HG03342 (cell line): ENCODE data around the gene GPRC5D.

Experiments
- ATAC-seq: cut with Tn5 transposase; IDR thresholded peaks from one replicate; pipeline ENCODE4 v1.9.1; 2021; ENCODE audit warnings: mild to moderate bottlenecking, moderate library complexity; ENCODE audit not compliant: unreplicated experiment

The GPRC5D gene

DNA sequence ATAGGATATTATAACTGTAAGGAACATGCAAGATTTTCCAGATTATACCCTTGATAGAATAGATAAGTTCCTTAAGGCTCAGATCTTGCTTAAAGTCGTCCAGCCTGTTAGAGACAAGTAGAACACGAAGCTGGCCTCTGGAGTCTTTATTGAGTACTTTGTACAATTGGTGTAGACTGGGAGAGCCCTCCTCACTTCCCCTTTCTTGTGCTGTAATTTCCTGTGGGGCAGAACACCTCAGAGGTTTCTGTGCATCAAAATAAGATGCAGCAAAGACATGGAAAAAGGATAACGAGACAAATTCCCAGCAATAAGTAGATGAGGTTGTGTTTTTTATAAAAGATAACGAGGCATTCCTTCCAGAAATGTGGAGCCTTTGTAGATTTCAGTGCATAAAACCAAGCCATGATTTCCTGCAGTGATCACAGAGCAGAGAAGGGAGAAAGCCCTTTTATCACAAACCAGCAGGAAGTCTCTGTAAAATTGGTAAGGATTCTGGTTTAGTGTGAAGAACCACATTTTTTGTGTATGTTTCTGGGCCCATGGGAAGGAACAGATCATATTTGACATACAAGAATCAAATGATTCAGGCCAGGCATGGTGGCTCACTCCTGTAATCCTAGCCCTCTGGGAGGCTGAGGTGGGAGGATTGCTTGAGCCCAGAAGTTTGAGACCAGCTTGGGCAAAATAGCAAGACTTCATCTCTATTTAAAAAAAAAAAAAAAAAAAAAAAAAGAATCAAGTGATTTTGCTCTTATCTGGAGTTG lies 42.6 kb downstream of the GPRC5D start:
- peak; percentile 73 for ATAC-seq

DNA sequence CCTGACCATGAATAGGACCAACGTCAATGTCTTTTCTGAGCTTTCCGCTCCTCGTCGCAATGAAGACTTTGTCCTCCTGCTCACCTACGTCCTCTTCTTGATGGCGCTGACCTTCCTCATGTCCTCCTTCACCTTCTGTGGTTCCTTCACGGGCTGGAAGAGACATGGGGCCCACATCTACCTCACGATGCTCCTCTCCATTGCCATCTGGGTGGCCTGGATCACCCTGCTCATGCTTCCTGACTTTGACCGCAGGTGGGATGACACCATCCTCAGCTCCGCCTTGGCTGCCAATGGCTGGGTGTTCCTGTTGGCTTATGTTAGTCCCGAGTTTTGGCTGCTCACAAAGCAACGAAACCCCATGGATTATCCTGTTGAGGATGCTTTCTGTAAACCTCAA lies 43.3 kb downstream of the GPRC5D start:
- no peak for ATAC-seq

DNA sequence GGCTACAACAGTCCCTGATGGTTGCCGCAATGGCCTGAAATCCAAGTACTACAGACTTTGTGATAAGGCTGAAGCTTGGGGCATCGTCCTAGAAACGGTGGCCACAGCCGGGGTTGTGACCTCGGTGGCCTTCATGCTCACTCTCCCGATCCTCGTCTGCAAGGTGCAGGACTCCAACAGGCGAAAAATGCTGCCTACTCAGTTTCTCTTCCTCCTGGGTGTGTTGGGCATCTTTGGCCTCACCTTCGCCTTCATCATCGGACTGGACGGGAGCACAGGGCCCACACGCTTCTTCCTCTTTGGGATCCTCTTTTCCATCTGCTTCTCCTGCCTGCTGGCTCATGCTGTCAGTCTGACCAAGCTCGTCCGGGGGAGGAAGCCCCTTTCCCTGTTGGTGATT lies 43.7 kb downstream of the GPRC5D start:
- no peak for ATAC-seq

DNA sequence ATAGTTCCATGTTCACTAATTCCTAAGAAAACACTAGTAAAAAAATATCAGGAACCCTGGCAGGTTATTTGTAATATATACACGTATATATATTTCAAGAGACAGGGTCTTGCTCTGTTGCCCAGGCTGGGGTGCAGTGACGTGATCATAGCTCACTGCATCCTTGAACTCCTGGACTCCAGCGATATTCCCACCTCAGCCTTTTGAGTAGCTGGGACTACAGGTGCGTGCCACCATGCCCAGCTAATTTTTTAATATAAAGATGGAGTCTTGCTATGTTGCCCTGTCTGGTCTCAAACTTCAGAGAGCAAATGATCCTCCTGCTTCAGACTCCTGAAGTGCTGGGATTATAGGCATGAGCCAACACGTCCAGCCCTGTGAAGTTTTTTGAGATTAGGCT lies 44.4 kb downstream of the GPRC5D start:
- no peak for ATAC-seq

DNA sequence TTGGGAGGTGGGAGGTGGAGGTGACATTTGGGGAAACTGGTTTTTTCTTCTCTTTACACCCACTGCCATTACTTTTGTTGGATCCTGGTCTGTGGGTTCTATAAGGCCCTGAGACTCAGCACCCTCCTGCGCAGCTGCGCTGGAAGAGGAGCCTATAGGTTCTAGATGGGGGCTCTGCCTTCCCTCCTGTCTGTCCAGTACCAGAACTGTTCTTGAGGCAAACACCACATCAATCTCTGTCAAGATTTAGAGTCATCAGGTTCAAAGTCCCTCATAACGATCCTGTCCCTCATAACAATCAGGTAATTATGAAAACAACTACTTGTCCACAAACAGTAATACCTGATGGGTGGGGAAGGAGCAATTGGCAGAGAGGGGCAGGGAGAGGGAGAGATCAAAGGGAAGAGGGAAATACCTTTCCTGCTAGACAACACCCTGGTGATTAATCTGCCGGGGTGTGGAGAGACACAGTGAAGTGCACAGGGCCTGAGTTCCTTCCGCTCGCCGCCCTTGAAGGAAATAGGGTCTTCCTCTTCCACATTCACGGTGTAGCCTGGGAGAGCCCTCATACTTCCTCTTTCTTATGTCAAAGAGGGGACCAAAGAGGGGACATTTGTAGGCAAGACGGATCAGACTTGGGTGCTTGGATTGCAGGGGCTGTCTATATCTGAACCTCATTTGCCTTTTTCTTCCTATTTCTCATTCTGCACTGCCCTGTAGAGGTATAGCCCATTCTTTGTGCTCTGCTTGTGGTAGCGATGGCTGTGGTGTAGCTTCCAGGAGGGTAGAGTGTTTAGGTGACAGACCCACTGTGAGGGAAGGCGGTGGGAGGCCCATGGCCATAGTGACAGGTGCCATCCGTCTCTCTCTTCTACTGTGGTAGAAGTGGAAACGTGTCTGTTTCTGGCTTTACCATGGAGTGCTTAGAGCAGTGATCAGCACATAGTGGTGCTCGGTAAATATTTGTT lies 48.0 kb downstream of the GPRC5D start:
- ATAC-seq = no peak

DNA sequence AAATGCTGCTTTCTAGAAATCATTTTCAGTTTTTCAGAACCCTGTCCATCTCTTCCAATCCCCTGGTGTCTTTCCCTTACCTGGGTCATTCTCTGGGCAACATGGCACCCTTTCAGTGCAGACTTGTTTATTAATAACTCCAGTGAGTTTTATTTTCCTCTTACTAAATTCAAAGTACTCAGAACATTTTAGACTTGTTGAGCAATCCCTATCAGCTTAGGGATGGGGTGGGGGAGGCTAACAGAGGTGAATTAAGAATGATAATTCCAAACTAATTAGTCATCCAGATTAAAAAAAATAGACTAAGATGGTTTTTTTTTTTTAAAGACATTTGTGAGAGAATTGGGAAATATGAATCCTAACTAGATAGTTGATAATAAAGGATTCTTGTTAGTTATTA lies 49.9 kb downstream of the GPRC5D start:
- no peak for ATAC-seq

DNA sequence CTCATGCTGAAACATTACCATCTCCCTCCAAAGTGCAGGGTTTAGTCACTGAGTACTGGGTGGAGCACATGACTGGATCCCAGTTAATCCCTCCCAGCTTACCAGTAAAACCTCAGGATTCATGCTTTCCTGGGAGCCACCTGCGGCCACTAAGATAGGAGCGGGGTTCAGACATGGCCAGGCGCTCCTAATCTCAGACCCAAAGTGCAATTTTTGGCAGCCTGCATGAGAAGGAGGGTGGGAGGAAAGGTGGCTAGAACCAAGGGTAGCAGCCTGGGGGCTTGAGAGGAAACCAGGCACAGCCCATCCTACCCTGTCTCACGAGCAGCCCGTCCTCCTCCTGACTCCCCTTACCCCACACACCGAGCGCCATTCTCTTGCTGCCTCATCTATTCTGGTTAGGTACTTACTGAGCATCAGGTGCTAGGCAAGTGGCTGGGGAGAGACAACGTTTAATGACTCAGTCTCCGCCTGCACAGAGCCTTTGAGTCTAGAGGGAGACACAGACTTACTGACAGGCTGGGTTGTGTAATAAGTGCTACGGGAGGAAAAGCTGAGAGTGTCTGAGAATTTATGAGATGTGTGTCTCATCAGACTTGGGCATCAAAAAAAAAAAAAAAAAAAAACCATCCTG lies 50.7 kb downstream of the GPRC5D start:
- no peak for ATAC-seq

DNA sequence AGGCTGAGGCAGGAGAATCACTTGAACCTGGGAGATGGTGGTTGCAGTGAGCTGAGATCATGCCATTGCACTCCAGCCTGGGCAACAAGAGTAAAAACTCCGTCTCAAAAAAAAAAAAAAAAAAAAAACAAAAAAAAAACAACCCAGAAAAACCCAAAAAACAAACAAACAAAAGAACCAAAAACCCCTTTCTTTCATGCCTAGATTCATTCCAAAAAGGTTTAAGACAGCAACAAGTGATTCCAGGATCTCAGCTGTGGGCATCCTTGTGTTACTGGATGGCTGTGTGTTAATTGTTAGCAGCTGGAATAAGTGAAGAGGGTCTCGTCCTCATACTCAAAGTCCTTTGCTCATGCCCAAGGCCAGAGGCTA lies 51.2 kb downstream of the GPRC5D start:
- no peak for ATAC-seq

DNA sequence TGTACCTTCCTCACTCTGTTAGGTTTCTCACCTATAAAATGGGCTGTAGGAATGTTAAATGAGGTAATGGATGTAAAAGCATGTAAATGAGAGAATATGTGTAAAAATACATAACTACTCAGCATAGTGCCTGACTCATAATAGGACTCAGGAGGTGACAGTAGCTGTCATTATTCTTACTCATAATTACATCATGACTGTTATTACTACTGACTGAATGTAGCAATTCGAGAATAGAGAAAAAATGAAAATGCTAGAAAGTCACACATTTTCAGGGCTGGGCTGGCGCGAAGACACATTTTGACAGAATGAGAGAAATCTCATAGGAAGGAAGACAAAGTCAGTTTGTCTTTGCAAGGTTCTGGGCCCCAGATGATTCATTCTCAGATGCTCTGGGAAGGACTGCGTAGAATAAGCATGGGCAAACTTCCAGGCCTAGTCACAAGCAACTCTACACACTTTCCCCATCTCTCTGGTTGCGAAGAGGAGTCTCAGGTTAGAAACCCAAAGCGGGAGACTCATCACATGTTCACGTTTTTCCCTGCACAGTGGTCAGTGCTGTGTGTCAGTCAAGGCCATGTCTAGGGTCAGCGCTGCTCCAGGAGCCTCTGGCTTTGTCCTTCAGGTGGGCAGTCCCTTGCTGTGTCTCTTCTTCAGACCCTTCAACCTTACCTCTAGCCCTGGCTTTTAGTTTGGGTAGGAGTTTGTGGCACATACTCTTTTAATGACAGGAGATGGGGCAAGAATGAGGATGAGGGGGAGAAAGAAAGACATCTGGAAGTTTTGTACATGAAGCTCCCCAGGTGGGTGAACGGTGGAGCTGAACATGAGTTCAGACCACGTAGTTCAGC lies 52.2 kb downstream of the GPRC5D start:
- peak; percentile 66 for ATAC-seq

DNA sequence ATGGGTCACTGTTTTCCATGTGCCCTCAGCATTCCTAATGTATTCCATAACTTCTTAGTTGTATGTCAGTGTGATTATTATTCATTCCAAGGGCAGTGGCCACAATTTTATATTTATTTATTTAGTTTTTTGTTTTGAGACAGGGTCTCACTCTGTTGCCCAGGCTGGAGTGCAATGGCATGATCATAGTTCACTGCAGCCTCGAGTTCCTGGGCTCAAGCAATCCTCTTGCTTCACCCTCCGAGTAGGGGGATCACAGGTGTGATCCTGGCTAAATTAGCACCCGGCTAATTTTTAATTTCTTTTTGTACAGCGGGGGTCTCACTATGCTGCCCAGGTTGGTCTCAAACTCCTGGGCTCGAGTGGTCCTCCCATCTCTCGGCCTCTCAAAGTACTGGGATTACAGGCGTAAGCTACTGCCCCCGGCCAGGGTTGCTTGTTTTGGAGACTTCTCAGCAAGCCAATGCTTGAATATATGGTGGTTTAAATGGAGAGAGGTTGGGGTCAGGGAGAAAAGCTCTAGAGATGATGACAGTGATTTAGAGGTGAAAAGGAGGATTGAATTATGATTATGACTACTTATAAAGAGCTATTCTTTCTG lies 53.0 kb downstream of the GPRC5D start:
- no peak for ATAC-seq

DNA sequence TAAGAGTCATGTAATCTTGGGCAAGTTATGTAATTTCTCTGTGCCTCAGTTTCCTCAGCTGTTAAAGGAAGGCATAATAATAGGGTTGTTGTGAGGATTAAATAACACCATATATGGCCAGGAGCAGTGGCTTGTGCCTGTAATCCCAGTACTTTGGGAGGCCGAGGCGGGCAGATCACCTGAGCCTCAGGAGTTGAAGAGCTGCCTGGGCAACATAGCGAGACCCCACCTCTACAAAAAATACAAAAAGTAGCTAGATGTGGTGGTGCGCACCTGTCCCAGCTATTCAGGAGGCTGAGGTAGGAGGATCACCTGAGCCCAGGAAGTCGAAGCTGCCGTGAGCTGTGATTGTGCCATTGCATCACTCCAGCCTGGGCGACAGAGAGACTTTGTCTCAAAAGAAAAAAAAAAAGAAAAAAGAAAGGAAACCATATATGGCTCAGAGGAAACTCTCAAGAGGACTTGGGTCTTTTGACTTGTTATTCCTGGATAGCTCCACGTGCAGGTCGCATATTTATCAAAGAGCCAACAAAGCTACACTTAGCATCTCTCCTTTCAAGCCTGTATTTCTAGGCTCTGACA lies 53.7 kb downstream of the GPRC5D start:
- ATAC-seq = no peak

DNA sequence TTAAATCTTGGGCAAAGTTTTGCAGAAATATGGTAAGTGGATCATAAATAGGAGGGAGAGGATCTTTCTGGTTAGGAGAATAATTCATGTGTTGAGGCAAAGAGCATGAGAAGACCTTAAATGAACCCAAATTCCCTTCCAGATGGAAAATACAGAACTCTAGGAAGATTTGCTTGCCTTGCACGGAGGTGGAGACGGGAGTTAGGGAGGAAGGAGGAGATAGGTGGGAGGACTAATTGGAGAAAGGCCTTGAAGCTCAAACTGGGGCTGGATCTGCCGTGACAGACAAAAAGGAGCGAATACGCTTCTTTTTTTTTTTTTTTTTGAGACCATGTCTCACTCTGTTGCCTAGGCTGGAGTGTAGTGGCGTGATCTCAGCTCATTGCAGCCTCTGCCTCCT lies 54.7 kb downstream of the GPRC5D start:
- no peak for ATAC-seq

DNA sequence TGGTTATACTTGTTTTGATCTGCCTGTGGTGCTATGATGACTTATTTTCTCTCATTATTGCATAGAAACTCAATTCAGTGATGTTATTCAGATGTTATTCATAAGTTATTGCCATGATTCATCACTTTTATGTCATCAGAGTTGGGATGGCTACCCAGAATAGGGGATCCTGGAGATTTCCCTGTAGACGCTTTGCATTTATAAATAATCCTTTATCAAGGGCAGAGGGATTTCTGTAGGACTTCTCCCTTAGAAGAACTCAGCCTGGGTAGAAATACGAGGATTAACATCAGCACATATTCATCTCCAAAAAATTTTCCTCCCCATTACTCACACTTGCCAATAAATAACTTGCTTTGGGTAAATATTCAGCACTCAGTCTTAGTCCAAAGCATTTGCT lies 55.7 kb downstream of the GPRC5D start:
- ATAC-seq = no peak

DNA sequence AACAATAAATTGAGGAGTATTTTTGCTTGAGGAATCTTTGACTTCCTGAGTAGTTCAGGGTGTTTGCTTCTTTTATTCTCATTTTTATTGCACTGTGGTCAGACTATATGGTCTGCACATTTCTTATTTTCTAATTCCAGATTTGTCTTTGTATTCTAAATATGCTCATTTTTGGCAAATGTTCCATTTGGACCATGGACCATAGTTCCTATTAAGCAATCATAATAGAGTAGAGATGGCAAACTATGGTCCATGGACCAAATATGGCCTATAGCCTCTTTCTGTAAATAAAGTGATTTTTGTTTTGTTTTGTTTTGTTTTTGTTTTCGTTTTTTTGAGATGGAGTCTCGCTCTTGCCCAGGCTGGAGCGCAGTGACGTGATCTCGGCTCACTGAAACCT lies 58.5 kb downstream of the GPRC5D start:
- ATAC-seq = no peak

DNA sequence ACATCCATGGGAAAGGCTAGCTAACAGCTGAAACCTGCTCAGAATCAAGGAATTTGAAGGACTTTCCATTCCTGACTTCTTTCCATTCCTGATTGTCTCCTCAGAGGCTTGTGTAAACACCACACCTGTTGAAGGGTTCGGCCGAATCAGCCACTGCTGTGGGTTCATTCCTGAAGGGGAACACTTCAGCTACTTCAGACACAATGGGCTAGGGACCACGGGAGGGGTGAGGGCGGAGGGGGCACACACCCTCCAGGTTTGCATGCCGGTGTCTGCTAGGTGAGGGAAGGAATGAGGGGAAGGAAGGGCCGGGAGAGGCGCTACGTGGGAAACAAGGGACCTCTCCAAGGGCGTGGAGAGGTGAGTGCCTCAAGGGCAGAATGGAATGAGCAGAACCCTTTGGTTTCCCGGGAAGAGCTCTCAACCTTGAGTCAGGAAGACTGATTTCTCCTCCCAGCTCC lies 59.3 kb downstream of the GPRC5D start:
- no peak for ATAC-seq

DNA sequence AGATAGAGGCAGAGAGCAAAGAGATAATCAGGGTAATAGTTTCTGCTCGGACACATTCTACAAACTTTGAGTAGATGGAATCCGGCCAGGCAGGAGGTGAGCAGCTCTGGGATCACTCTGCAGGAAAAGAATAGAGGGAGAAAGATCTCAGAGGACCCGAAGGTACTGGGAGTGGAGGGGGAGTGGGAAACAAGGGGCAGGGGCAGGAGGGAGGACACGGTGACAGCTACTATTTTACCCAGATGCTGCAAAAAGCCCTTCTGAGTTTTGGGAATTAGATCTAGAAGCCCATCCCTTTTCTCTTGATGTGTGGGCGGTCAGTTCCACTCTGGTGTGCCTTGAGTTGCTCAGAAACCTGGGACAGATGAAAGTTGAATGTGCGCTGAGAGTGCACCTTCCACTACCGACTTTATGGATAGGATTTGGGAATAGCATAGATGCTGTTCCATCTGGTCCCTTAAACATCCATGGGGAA lies 60.1 kb downstream of the GPRC5D start:
- no peak for ATAC-seq

DNA sequence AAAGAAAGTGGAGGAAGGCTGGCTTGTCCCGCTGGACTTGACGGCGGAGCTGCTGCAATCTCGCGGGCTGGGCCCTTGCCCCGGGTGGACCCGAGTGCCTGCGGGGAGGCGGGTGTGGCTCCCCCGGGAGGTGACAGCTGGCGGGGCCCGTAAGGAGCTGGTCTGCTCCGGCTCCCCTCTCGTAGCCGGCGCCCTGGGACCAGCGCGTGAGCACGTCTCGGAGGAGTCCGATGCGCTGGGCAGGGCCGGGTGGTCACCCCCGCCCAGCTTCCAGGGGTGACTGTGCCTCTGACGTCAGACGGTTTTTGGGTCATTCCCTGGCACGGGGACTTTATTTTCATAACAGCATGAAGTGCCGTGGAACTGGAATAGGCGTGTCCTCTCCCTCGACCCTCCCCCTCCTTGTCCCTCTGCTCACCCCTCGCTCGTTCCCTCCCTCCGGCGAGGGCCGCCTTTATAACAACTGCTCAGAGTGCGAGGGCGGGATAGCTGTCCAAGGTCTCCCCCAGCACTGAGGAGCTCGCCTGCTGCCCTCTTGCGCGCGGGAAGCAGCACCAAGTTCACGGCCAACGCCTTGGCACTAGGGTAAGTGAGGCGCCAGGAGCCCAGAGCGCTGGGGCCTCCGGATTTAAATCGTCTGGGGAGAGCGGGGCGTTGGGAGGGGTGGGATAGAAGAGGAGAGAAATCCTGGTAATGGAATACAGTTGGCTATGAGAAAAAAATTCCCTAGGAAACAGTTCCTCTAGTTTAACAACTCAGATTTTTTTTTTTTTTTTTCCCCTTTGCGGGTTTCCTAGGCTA lies 60.7 kb downstream of the GPRC5D start, which contains the start of gene GPRC5A:
Gene GPRC5A, plus strand, starts transcription at position 483 of the 801 bp plus-strand sequence. CDS start 16,688 bp downstream, outside the sequence.
- no peak for ATAC-seq
